Heart left ventricle (tissue), 16 donors: ENCODE data around the gene TRPM3. TPM values are rescaled to one million over a fixed set of nuclear protein-coding genes. Genes with fewer than 3 reads are reported as not detected.

Experiments used
- ATAC-seq, 4 donors: fragments of 200-7000 bp; cut with Tn5 transposase; one replicate each; pipeline ENCODE4 v1.9.1; 2020 to 2022; ENCODE audit warnings: moderate library complexity in 4 of 4, mild to moderate bottlenecking in 3 of 4, moderate number of reproducible peaks in 1 of 4
- DNase-seq, 5 donors: peaks; one replicate each; pipeline ENCODE4 v3.0.0-alpha.2; 2020
- H3K27ac ChIP-seq, 12 donors: fragments of 200-600 bp; sonication (generic) in 4 of 12; one replicate each; pipeline versions ENCODE4 v1.5.0 to v1.8.0; 2016 to 2022; ENCODE audit warnings: mild to moderate bottlenecking in 2 of 12
- H3K27me3 ChIP-seq, 9 donors: fragments of 200-600 bp; sonication (generic) in 2 of 9; one replicate each; pipeline versions ENCODE4 v1.5.1 to v1.8.0; 2016 to 2022; ENCODE audit warnings: mild to moderate bottlenecking in 3 of 9
- H3K36me3 ChIP-seq, 9 donors: fragments of 200-600 bp; sonication (generic) in 2 of 9; one replicate each; pipeline versions ENCODE4 v1.5.0 to v1.8.0; 2018 to 2022; ENCODE audit warnings: mild to moderate bottlenecking in 2 of 9
- H3K4me1 ChIP-seq, 12 donors: fragments of 200-600 bp; sonication (generic) in 4 of 12; one replicate each; pipeline versions ENCODE4 v1.5.0 to v1.8.0; 2016 to 2022; ENCODE audit warnings: mild to moderate bottlenecking in 3 of 12
- H3K4me3 ChIP-seq, 12 donors: fragments of 200-600 bp; sonication (generic) in 4 of 12; one replicate each; pipeline versions ENCODE4 v1.5.0 to v1.8.0; 2017 to 2022; ENCODE audit warnings: mild to moderate bottlenecking in 9 of 12, moderate library complexity in 4 of 12
- H3K9me3 ChIP-seq, 12 donors: fragments of 200-600 bp; sonication (generic) in 4 of 12; one replicate each; pipeline versions ENCODE4 v1.5.0 to v1.8.0; 2016 to 2022; ENCODE audit warnings: mild to moderate bottlenecking in 1 of 12
- CTCF ChIP-seq, 12 donors: fragments of 200-600 bp; sonication (generic) in 4 of 12; IDR thresholded peaks; one replicate each; pipeline versions ENCODE4 v1.5.0 to v1.8.0; 2018 to 2022; ENCODE audit warnings: antibody characterized with exemption in 12 of 12, mild to moderate bottlenecking in 5 of 12
- POLR2A ChIP-seq, 2 donors: fragments of 450-650 bp; IDR thresholded peaks; one replicate each; pipeline ENCODE4 v1.6.1; 2017; ENCODE audit warnings: antibody characterized with exemption in 2 of 2, mild to moderate bottlenecking in 2 of 2, moderate library complexity in 2 of 2
- WGBS, 4 donors: extraction: QIAGEN DNeasy Blood & Tissue Kit in 2 of 4; methylation state at CpG; one replicate each; pipeline versions ENCODE4 v1.1.5 to v1.1.7; 2013 to 2018; 5-methylcytosine and 5-hydroxymethylcytosine counted together
- intact Hi-C, 10 donors: fragments of 100-400 bp; cut with DNase I; formaldehyde crosslinking; loops; one replicate each; pipeline versions ENCODE4 v1.11.1 to v1.14.2; 2022
- polyA plus RNA-seq, 2 donors: library from polyadenylated mRNA; stranded (reverse); fragments of 200-250 nt; gene quantifications; one replicate each; pipeline ENCODE4 v1.2.3, GENCODE V29; 2013
- total RNA-seq, 9 donors: library from RNA; depleted of rRNA in 2 of 9; stranded (reverse); fragments of >200 nt in 2 of 9; fragmentation: NEBNext Ultra II Directional in 3 of 9; extraction: Animal tissue kit (Norgen Biotek cat#: 25700) in 3 of 9; gene quantifications; one replicate each; pipeline versions ENCODE4 v1.1.0 to v1.2.4, GENCODE V29; 2016 to 2023
- donor health status: ischemic (EF 13 %, LVEDD 7.1; RV severe dilation, severe dysfunction).
- donor health status: healthy with polysubstance abuse.
- donor health status: DM: no; HTN: yes; CAD: no.
- donor health status: DM: no; HTN: no; CAD: no.
- donor health status: ischemic (EF 25% LVEDD 6.9; RV normal size, moderate dysfunction).
- donor health status: ischemic (EF 25% LVEDD 5.7; RV mildly dilated, moderate dysfunction).
- donor health status: healthy.
- donor health status: DM: yes; HTN: yes; CAD: no.
- donor health status: ischemic (EF 35%, LVEDD 5.7; RV mildly dilated, moderate dysfunction).
- donor health status: nonischemic (EF 11% LVEDD 7.7; RV severe dilation, severe dysfunction).
- donor health status: DM: yes; HTN: yes; CAD: no.
- donor health status: PGD.
- donor health status: ischemic (EF 29% LVEDD 5.4; RV normal size, mild dysfunction).
- donor health status: nonischemic (EF 23%, LVEDD 6.1; RV moderate dilation, normal function).

The TRPM3 gene
- total and polyA plus RNA-seq, 11 donors, result 0.02 to 0.91 (median 0.10) TPM; not detected in 1

- Histone ChIP-seq H3K27ac (no peak overlapping the region), H3K36me3 (no peaks in the 10 kb centered on the region), H3K9me3 (no peaks in the 10 kb centered on the region), H3K4me3 (no peak overlapping the region), H3K27me3 (no peaks in the 10 kb centered on the region), H3K4me1 (peaks cover 0 to 4% (median 0%) of the 10 kb centered on the region in 12 donors)
- TF ChIP-seq CTCF (IDR thresholded peaks at IDR 0.05), result no peak
- TF ChIP-seq POLR2A (IDR thresholded peaks at IDR 0.05), result no peak
- DNase-seq, result no peak
- intact Hi-C loops, result no loop called here
- WGBS, 4 donors, result 83 to 86% (median 84%) methylated on average over 6 of the region's 6 CpGs
- ATAC-seq, result no peak
Measured at GRCh38 chr9:70532716-70533115, 588.7 kb downstream of the TRPM3 start.

DNA sequence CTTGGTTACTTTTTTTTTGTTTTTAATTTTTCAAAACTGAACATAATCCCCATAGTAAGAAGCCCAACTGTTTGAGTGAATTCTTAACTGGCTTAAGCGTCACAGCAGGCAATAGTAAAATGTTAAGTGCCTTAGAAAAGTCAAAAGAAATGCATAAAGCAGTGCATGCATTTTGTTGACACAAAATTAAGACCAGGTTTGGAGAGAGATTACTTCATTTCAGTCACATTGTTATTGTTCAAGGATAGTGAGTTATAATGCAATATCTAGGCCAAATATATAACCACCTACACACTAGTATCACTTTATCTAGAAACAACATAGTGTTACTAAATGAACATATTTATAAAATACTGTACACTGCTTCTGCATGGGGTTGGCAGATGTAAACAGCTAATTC, 590.1 kb downstream of the TRPM3 start:
- no peak overlapping the region for H3K27ac ChIP-seq
- 90 to 99% (median 99%) methylated on average over 1 of the region's 1 CpG for WGBS, 4 donors
- no peak for DNase-seq

DNA sequence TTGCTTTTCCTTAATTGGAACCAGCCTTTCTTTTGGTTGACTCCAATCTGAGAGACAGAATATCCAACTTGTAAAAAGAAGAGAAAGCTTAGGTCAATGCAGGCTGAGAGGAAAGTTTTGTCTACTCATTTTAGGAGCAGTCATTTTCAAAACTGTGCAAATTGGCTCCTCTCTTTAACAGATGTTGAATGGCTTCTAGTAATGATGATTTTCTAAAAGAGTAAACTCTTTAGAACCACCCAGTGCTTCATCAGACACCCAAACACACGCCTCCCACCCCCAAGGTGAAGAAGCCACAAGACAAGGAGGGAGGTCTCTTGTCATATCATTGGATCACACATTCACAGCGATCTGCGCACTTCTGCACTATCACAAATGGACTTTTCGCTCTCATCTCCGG, 590.7 kb downstream of the TRPM3 start:
- intact Hi-C loops, result no loop called here

More for the DNA sequence above, 590.1 kb downstream of the TRPM3 start:
- no peak for ATAC-seq
- intact Hi-C loops, result no loop called here
- no peak overlapping the region for H3K4me3 ChIP-seq
- peaks cover 0 to 4% (median 0%) of the 10 kb centered on the region in 12 donors for H3K4me1 ChIP-seq
- H3K9me3 ChIP-seq, result no peaks in the 10 kb centered on the region
- H3K36me3 ChIP-seq, result no peaks in the 10 kb centered on the region
- H3K27me3 ChIP-seq, result no peaks in the 10 kb centered on the region
- TF ChIP-seq CTCF (IDR thresholded peaks at IDR 0.05) (no peak), POLR2A (IDR thresholded peaks at IDR 0.05) (no peak)

DNA sequence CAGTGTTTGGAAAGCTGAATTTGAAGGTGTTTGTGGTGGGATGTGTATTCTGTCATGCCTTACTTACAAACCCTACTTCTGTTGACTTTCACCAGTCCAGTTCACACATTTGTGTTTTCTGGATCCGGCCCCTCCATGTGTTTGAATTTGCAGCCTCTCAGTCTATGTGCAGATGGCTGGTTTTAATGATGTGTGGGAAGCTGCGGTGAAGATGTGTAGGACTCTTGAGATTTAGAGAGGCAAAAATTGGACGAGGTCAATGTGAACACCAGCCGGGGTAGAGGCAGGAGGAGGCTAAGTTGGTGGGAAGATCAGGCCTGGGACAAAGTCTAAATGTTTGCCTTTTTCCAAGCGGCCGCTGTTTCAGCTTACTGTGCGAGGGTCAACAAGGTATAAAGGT, 591.6 kb downstream of the TRPM3 start:
- 82 to 93% (median 91%) methylated on average over 7 of the region's 7 CpGs for WGBS, 4 donors
- Histone ChIP-seq H3K4me3 (no peak overlapping the region), H3K27me3 (no peaks in the 10 kb centered on the region), H3K27ac (no peak overlapping the region), H3K36me3 (no peaks in the 10 kb centered on the region), H3K4me1 (peaks cover 0 to 8% (median 0%) of the 10 kb centered on the region in 12 donors), H3K9me3 (peaks cover 0 to 6% (median 0%) of the 10 kb centered on the region in 12 donors)
- ATAC-seq, result peak in 1 of 4 donors; percentile 69
- DNase-seq, result no peak
- intact Hi-C loops, result no loop called here
- TF ChIP-seq POLR2A (IDR thresholded peaks at IDR 0.05), result no peak
- no peak for TF ChIP-seq CTCF (IDR thresholded peaks at IDR 0.05)

More for the DNA sequence above, 590.7 kb downstream of the TRPM3 start:
- H3K4me1 ChIP-seq, result peaks cover 0 to 4% (median 0%) of the 10 kb centered on the region in 12 donors
- TF ChIP-seq CTCF (IDR thresholded peaks at IDR 0.05), result no peak
- no peak for TF ChIP-seq POLR2A (IDR thresholded peaks at IDR 0.05)
- ATAC-seq (no peak), DNase-seq (no peak)
- H3K27me3 ChIP-seq, result no peaks in the 10 kb centered on the region
- no peaks in the 10 kb centered on the region for H3K36me3 ChIP-seq
- WGBS, 4 donors, result 94 to 96% (median 95%) methylated on average over 5 of the region's 5 CpGs
- H3K9me3 ChIP-seq, result no peaks in the 10 kb centered on the region
- H3K4me3 ChIP-seq, result no peak overlapping the region
- H3K27ac ChIP-seq, result no peak overlapping the region
